Cardiac muscle cell (in vitro differentiated cells and primary cell): ENCODE results near the gene PKNOX2. TPM values are rescaled to one million over a fixed set of nuclear protein-coding genes. Genes with fewer than 3 reads are reported as not detected.

Source experiments
- DNase-seq, 2 donors: peaks; one replicate each; pipeline versions ENCODE4 v3.0.0 to v3.0.0-alpha.2; 2010 to 2017; ENCODE audit warnings: low read depth in 1 of 2, low spot score in 1 of 2
- H3K27ac ChIP-seq: fragments of 200-600 bp; sonication (generic); 2 replicates; pipeline ENCODE4 v1.5.1; 2016
- H3K27me3 ChIP-seq: fragments of 200-600 bp; sonication (generic); 2 replicates; pipeline ENCODE4 v1.6.0; 2016; ENCODE audit warnings: control low read depth
- H3K36me3 ChIP-seq: fragments of 200-600 bp; sonication (generic); 2 replicates; pipeline ENCODE4 v1.5.1; 2016; ENCODE audit warnings: control low read depth
- H3K4me1 ChIP-seq: fragments of 200-600 bp; sonication (generic); 2 replicates; pipeline ENCODE4 v1.8.1; 2017; ENCODE audit warnings: low read depth, mild to moderate bottlenecking, mixed run types
- H3K4me3 ChIP-seq: fragments of 200-600 bp; sonication (generic); 2 replicates; pipeline ENCODE4 v1.5.1; 2016; ENCODE audit warnings: mild to moderate bottlenecking
- H3K9me3 ChIP-seq: fragments of 200-600 bp; sonication (generic); 2 replicates; pipeline ENCODE4 v1.5.1; 2017; ENCODE audit warnings: low read depth, mild to moderate bottlenecking, control low read depth
- CTCF ChIP-seq: IDR thresholded peaks from 2 replicates; pipeline ENCODE4 v1.5.1; 2012; ENCODE audit warnings: low read depth, mild to moderate bottlenecking, low read length
- polyA plus RNA-seq: library from polyadenylated mRNA; unstranded; fragments of >200 nt; fragmentation: Nextera tagmentation; extraction: Ambion mirVana; gene quantifications from 2 replicates; pipeline ENCODE4 v1.2.1, GENCODE V29; 2016
- total RNA-seq: library from RNA; depleted of rRNA; stranded (reverse); fragments of >200 nt; gene quantifications from 2 replicates; pipeline ENCODE4 v1.2.3, GENCODE V29; 2016

PKNOX2 gene
- total and polyA plus RNA-seq, 2 experiments from 2014 or later: 2.1 to 6.1 TPM

- no peak for TF ChIP-seq CTCF
- no peak overlapping the region for H3K4me3 ChIP-seq
- H3K27me3 ChIP-seq: peaks cover 9% of the 10 kb centered on the region
- H3K9me3 ChIP-seq: no peaks in the 10 kb centered on the region
- no peak for DNase-seq
- H3K36me3 ChIP-seq: no peaks in the 10 kb centered on the region
- H3K4me1 ChIP-seq: no peaks in the 10 kb centered on the region
- H3K27ac ChIP-seq: no peak overlapping the region
Observed at GRCh38 chr11:125398994-125399640, 234.6 kb downstream of the PKNOX2 start.

- Histone ChIP-seq H3K36me3 (no peaks in the 10 kb centered on the region), H3K27me3 (peaks cover 9% of the 10 kb centered on the region), H3K9me3 (no peaks in the 10 kb centered on the region), H3K4me3 (no peak overlapping the region), H3K27ac (no peak overlapping the region), H3K4me1 (peaks cover 6% of the 10 kb centered on the region)
- TF ChIP-seq CTCF: no peak
- DNase-seq: no peak
Observed at GRCh38 chr11:125399945-125400344, 235.4 kb downstream of the PKNOX2 start.

- H3K27ac ChIP-seq: no peak overlapping the region
- no peaks in the 10 kb centered on the region for H3K36me3 ChIP-seq
- peaks cover 6% of the 10 kb centered on the region for H3K27me3 ChIP-seq
- DNase-seq: no peak
- no peak overlapping the region for H3K4me3 ChIP-seq
- TF ChIP-seq CTCF: no peak
- H3K9me3 ChIP-seq: no peaks in the 10 kb centered on the region
- H3K4me1 ChIP-seq: peaks cover 6% of the 10 kb centered on the region
Observed at GRCh38 chr11:125401235-125401634, 236.7 kb downstream of the PKNOX2 start.

- no peak overlapping the region for H3K27ac ChIP-seq
Observed at GRCh38 chr11:125401746-125402145, 237.2 kb downstream of the PKNOX2 start.

GRCh38 chr11:125402435-125402834 lies 237.9 kb downstream of the PKNOX2 start:
- no peak overlapping the region for H3K4me3 ChIP-seq

More at GRCh38 chr11:125401746-125402145, 237.2 kb downstream of the PKNOX2 start:
- TF ChIP-seq CTCF: no peak
- no peaks in the 10 kb centered on the region for H3K9me3 ChIP-seq
- peaks cover 6% of the 10 kb centered on the region for H3K4me1 ChIP-seq
- DNase-seq: peak; percentile 38 to 44
- H3K27me3 ChIP-seq: peaks cover 6% of the 10 kb centered on the region
- no peaks in the 10 kb centered on the region for H3K36me3 ChIP-seq
- no peak overlapping the region for H3K4me3 ChIP-seq

More at GRCh38 chr11:125402435-125402834, 237.9 kb downstream of the PKNOX2 start:
- Histone ChIP-seq H3K27ac (no peak overlapping the region), H3K4me1 (peaks cover 6% of the 10 kb centered on the region), H3K9me3 (no peaks in the 10 kb centered on the region), H3K36me3 (no peaks in the 10 kb centered on the region), H3K27me3 (peaks cover 6% of the 10 kb centered on the region)
- peak in 1 of 2 donors; percentile 47 for DNase-seq
- TF ChIP-seq CTCF: no peak
